OCI-LY3 (cell line): ENCODE results near the gene ARSI.

Source experiments
- H2AFZ ChIP-seq: fragments of 200-600, 300-600 bp; shearing (Covaris generic); 2 replicates; pipeline ENCODE4 v1.6.0; 2014; ENCODE audit warnings: antibody characterized with exemption, low read depth, low read length
- H3K27ac ChIP-seq: fragments of 200-600, 300-600 bp; sonication (generic); 2 replicates; pipeline ENCODE4 v1.5.1; 2014; ENCODE audit warnings: mild to moderate bottlenecking, low read length, moderate library complexity, mixed read lengths
- H3K27me3 ChIP-seq: fragments of 200-600, 300-600 bp; sonication (generic); 2 replicates; pipeline ENCODE4 v1.6.1; 2014; ENCODE audit warnings: low read depth, low read length, mixed read lengths
- H3K36me3 ChIP-seq: fragments of 200-600, 300-600 bp; sonication (generic); replicated peaks from 2 replicates; pipeline ENCODE3; 2014; ENCODE audit warnings: low read depth, low read length, mixed read lengths
- H3K4me1 ChIP-seq: fragments of 300-600, 200-600 bp; sonication (generic); 2 replicates; pipeline ENCODE4 v1.6.1; 2014; ENCODE audit warnings: low read length, mixed read lengths
- H3K4me2 ChIP-seq: fragments of 200-600, 300-600 bp; sonication (generic); 2 replicates; pipeline ENCODE4 v1.6.1; 2014; ENCODE audit warnings: low read length, mixed read lengths
- H3K4me3 ChIP-seq: fragments of 300-600, 200-600 bp; sonication (generic); 2 replicates; pipeline ENCODE4 v1.5.1; 2014; ENCODE audit warnings: antibody characterized with exemption, mild to moderate bottlenecking, low read length, moderate library complexity
- H3K79me2 ChIP-seq: fragments of 300-600, 200-600 bp; shearing (Covaris generic); 2 replicates; pipeline ENCODE4 v1.6.1; 2014; ENCODE audit warnings: mild to moderate bottlenecking, low read length, mixed read lengths
- H3K9ac ChIP-seq: fragments of 300-600, 200-600 bp; shearing (Covaris generic); 2 replicates; pipeline ENCODE4 v1.6.0; 2014; ENCODE audit warnings: mild to moderate bottlenecking, low read length, moderate library complexity
- H3K9me3 ChIP-seq: fragments of 200-600, 300-600 bp; shearing (Covaris generic); 2 replicates; pipeline ENCODE4 v1.6.1; 2014; ENCODE audit warnings: low read length, mixed read lengths; ENCODE audit not compliant: insufficient read depth
- H4K20me1 ChIP-seq: fragments of 200-600, 300-600 bp; sonication (generic); 2 replicates; pipeline ENCODE4 v1.6.1; 2016; ENCODE audit warnings: low read length, mixed read lengths; ENCODE audit not compliant: insufficient read depth
- EZH2phosphoT487 ChIP-seq: fragments of 200-600 bp; shearing (Covaris generic); IDR thresholded peaks from 2 replicates; pipeline ENCODE4 v1.6.1; 2018; ENCODE audit warnings: antibody characterized with exemption, mixed run types, low read depth
- TF ChIP-seq, protein P1 (sequence below): fragments of 200-600, 300-600 bp; sonication (generic); IDR thresholded peaks from 2 replicates; pipeline ENCODE4 v1.5.1; 2014; ENCODE audit warnings: antibody characterized with exemption, low read length, low read depth

ARSI gene

GRCh38 chr5:150288791-150289190 is 13.9 kb downstream of the ARSI start:
- Histone ChIP-seq H3K9me3 (no peaks in the 10 kb centered on the region), H3K9ac (no peak overlapping the region), H4K20me1 (no peaks in the 10 kb centered on the region), H3K4me3 (no peak overlapping the region), H3K4me1 (no peaks in the 10 kb centered on the region), H3K4me2 (no peak overlapping the region), H2AFZ (no peak overlapping the region), H3K79me2 (no peaks in the 10 kb centered on the region), H3K27me3 (no peaks in the 10 kb centered on the region), H3K27ac (no peak overlapping the region), H3K36me3 (no peaks in the 10 kb centered on the region)
- TF ChIP-seq, protein P1, sequence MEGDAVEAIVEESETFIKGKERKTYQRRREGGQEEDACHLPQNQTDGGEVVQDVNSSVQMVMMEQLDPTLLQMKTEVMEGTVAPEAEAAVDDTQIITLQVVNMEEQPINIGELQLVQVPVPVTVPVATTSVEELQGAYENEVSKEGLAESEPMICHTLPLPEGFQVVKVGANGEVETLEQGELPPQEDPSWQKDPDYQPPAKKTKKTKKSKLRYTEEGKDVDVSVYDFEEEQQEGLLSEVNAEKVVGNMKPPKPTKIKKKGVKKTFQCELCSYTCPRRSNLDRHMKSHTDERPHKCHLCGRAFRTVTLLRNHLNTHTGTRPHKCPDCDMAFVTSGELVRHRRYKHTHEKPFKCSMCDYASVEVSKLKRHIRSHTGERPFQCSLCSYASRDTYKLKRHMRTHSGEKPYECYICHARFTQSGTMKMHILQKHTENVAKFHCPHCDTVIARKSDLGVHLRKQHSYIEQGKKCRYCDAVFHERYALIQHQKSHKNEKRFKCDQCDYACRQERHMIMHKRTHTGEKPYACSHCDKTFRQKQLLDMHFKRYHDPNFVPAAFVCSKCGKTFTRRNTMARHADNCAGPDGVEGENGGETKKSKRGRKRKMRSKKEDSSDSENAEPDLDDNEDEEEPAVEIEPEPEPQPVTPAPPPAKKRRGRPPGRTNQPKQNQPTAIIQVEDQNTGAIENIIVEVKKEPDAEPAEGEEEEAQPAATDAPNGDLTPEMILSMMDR: no peak
- TF ChIP-seq EZH2phosphoT487: no peak

DNA sequence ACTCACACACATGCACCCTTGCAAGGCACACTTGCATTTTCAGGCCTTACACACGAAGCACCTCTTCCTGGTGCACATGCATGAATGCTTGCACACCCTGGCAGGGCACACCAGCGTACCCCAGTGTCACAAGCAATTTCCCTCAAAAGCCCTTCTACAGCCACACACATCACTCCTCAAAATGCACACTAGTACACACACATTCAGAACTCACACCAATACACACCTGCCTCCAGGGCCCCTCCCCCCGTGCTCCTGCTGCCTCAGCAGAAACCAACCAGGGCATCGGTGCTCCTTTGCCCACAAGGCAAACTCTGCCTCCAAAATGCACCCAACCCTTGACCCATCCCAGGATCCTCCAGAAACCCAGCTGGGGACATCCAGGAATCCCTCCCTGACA is 14.3 kb downstream of the ARSI start:
- H3K9me3 ChIP-seq: no peaks in the 10 kb centered on the region
- no peak overlapping the region for H3K4me3 ChIP-seq
- TF ChIP-seq, protein P1: no peak
- TF ChIP-seq EZH2phosphoT487: no peak
- H4K20me1 ChIP-seq: no peaks in the 10 kb centered on the region
- no peaks in the 10 kb centered on the region for H3K79me2 ChIP-seq
- H3K4me2 ChIP-seq: no peak overlapping the region
- H3K36me3 ChIP-seq: no peaks in the 10 kb centered on the region
- H3K27me3 ChIP-seq: no peaks in the 10 kb centered on the region
- H3K4me1 ChIP-seq: no peaks in the 10 kb centered on the region
- no peak overlapping the region for H3K27ac ChIP-seq
- no peak overlapping the region for H2AFZ ChIP-seq
- no peak overlapping the region for H3K9ac ChIP-seq

DNA sequence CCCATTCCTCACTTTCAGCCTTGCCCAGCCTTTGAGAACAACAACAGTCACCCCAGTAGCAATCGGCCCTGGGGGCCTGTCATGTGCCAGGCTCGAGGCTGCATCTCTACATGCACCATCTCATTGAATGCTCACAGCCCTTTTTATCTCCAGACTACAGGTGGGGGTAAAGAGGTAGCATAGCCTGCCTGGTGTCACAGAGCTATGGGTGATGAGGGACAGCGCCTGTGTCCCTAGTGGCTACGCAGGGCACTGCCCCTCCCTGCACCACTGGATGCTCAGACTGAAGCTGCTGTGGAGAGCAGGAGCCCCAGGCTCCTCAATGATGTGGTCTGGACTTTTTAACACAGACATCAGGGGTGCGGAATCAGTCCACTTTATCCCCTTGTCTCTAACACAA is 15.9 kb downstream of the ARSI start:
- no peak overlapping the region for H3K27ac ChIP-seq
- no peaks in the 10 kb centered on the region for H3K79me2 ChIP-seq
- H3K36me3 ChIP-seq: no peaks in the 10 kb centered on the region
- H3K4me2 ChIP-seq: no peak overlapping the region
- 0 out of 2 replicates have a peak, but pooled peaks cover 6% of the 10 kb centered on the region for H3K27me3 ChIP-seq
- no peaks in the 10 kb centered on the region for H4K20me1 ChIP-seq
- H3K9ac ChIP-seq: no peak overlapping the region
- H2AFZ ChIP-seq: no peak overlapping the region
- H3K4me3 ChIP-seq: no peak overlapping the region
- H3K9me3 ChIP-seq: no peaks in the 10 kb centered on the region
- H3K4me1 ChIP-seq: no peaks in the 10 kb centered on the region
- TF ChIP-seq, protein P1: no peak
- TF ChIP-seq EZH2phosphoT487: no peak

GRCh38 chr5:150285114-150285513 is 17.6 kb downstream of the ARSI start:
- Histone ChIP-seq H3K36me3 (no peaks in the 10 kb centered on the region), H3K9me3 (no peaks in the 10 kb centered on the region), H3K4me3 (no peak overlapping the region), H2AFZ (no peak overlapping the region), H3K4me1 (no peaks in the 10 kb centered on the region), H3K79me2 (no peaks in the 10 kb centered on the region), H3K4me2 (no peak overlapping the region), H4K20me1 (no peaks in the 10 kb centered on the region), H3K27ac (no peak overlapping the region), H3K9ac (no peak overlapping the region), H3K27me3 (peaks cover 15% of the 10 kb centered on the region)
- TF ChIP-seq, protein P1: no peak
- TF ChIP-seq EZH2phosphoT487: no peak
